Thyroid gland (tissue), 4 donors: ENCODE results near the gene ARMH2. TPM values are rescaled to one million over a fixed set of nuclear protein-coding genes. Genes with fewer than 3 reads are reported as not detected.

Source experiments
- DNase-seq, 2 donors: peaks; one replicate each; pipeline ENCODE4 v3.0.0-alpha.2; 2019
- H3K27ac ChIP-seq, 3 donors: fragments of 200-600 bp; sonication (generic); 1 replicate in 2 of 3; 2 replicates in 1 of 3; pipeline ENCODE4 v1.5.1; 2016 to 2019; ENCODE audit warnings: mild to moderate bottlenecking in 1 of 3, moderate library complexity in 1 of 3
- H3K27me3 ChIP-seq: fragments of 200-600 bp; sonication (generic); one replicate; pipeline ENCODE4 v1.5.1; 2019
- H3K36me3 ChIP-seq, 2 donors: fragments of 200-600 bp; sonication (generic); one replicate each; pipeline ENCODE4 v1.5.1; 2016 to 2019
- H3K4me1 ChIP-seq, 2 donors: fragments of 200-600 bp; sonication (generic); one replicate each; pipeline ENCODE4 v1.5.1; 2017 to 2019
- H3K4me3 ChIP-seq, 3 donors: fragments of 200-600 bp; sonication (generic); replicated peaks in 1 of 3; 1 replicate in 2 of 3; 2 replicates in 1 of 3; pipeline ENCODE4 v1.5.1; 2016; ENCODE audit warnings: mild to moderate bottlenecking in 1 of 3
- H3K9me3 ChIP-seq: fragments of 200-600 bp; sonication (generic); one replicate; pipeline ENCODE4 v1.5.1; 2017
- POLR2A ChIP-seq, 2 donors: fragments of 450-650 bp; IDR thresholded peaks; one replicate each; pipeline ENCODE4 v1.6.1; 2017; ENCODE audit warnings: antibody characterized with exemption in 2 of 2, mild to moderate bottlenecking in 2 of 2, moderate library complexity in 1 of 2
- WGBS, 2 donors: methylation state at CpG; one replicate each; pipeline ENCODE4 v1.1.5; 2017; 5-methylcytosine and 5-hydroxymethylcytosine counted together
- intact Hi-C: fragments of 100-400 bp; cut with DNase I; formaldehyde crosslinking; loops from one replicate; pipeline ENCODE4 v1.15.1; 2023
- total RNA-seq, 4 donors: library from RNA; depleted of rRNA; stranded (reverse); fragments of >200 nt; gene quantifications; one replicate each; pipeline ENCODE4 v1.2.3, GENCODE V29; 2016
- TF ChIP-seq, protein P1 (sequence below), 6 experiments: fragments of 200-600 bp in 3 of 6; fragments of 450-650 bp in 3 of 6; sonication (generic) in 3 of 6; IDR thresholded peaks; one replicate each; pipeline ENCODE4 v1.5.1; 2016 to 2019; ENCODE audit warnings: antibody characterized with exemption in 6 of 6, mild to moderate bottlenecking in 2 of 6, inconsistent platforms in 1 of 6, moderate library complexity in 1 of 6

Gene ARMH2
- total RNA-seq, 4 donors from 2014 or later, result not detected

DNA sequence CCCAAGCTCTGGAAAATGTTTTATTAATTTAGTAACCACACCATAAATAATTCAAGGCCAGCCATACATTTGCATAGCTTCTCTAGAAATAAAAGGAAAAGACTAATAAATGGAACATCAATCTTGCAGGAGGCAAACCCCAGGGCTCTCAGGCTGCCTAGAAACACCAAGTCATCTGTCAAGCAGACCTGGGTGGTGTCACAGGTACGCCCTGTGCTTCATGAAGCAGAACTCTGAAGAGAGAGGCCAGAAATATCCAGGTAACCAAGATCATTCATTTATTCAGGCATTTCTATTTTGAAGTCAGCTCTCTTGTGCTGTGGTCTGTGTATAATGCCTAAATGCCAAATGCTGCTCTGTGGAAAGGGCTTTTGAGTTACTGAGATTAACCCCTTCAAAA is 45.3 kb upstream of the ARMH2 start:
- no peaks in the 10 kb centered on the region for H3K9me3 ChIP-seq
- no peaks in the 10 kb centered on the region for H3K27me3 ChIP-seq
- H3K4me3 ChIP-seq, result no peak overlapping the region
- H3K4me1 ChIP-seq, result peaks cover 36 to 57% of the 10 kb centered on the region in 2 donors
- DNase-seq, result peak; percentile 64 to 65
- WGBS, 2 donors, result 24 to 54% methylated on average over 1 of the region's 1 CpG
- no peaks in the 10 kb centered on the region for H3K36me3 ChIP-seq
- intact Hi-C loops, result no loop called here
- TF ChIP-seq, protein P1, sequence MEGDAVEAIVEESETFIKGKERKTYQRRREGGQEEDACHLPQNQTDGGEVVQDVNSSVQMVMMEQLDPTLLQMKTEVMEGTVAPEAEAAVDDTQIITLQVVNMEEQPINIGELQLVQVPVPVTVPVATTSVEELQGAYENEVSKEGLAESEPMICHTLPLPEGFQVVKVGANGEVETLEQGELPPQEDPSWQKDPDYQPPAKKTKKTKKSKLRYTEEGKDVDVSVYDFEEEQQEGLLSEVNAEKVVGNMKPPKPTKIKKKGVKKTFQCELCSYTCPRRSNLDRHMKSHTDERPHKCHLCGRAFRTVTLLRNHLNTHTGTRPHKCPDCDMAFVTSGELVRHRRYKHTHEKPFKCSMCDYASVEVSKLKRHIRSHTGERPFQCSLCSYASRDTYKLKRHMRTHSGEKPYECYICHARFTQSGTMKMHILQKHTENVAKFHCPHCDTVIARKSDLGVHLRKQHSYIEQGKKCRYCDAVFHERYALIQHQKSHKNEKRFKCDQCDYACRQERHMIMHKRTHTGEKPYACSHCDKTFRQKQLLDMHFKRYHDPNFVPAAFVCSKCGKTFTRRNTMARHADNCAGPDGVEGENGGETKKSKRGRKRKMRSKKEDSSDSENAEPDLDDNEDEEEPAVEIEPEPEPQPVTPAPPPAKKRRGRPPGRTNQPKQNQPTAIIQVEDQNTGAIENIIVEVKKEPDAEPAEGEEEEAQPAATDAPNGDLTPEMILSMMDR (IDR thresholded peaks at IDR 0.05), result no peak
- TF ChIP-seq POLR2A (IDR thresholded peaks at IDR 0.05), result no peak
- H3K27ac ChIP-seq, result peak overlapping the region; percentile 21 to 80 (median 74)

DNA sequence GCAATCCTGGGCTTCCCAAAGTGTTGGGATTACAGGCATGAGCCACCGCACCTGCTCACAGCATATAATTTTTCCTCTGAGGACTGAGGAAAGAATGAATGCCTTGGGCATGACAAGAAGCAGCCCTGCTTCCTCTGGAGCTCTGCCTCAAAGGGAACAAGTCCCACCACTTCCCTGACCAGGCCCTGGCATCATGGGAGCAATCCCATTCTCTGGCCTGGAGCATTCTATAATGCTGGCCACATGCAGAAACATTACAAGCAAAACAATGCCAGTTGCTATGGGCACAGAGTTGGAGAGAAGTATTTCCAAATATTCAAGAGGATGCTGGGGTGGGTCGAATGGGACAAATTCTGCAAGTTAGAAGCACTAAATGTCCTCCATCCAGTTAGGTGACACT is 41.5 kb upstream of the ARMH2 start:
- no peaks in the 10 kb centered on the region for H3K9me3 ChIP-seq
- 77 to 80% methylated on average over 2 of the region's 2 CpGs for WGBS, 2 donors
- H3K4me3 ChIP-seq, result no peak overlapping the region
- H3K4me1 ChIP-seq, result peaks cover 44 to 60% of the 10 kb centered on the region in 2 donors
- H3K36me3 ChIP-seq, result no peaks in the 10 kb centered on the region
- intact Hi-C loops, result no loop called here
- no peak for DNase-seq
- peak overlapping the region; percentile 3 to 80 (median 51) for H3K27ac ChIP-seq
- TF ChIP-seq, protein P1 (IDR thresholded peaks at IDR 0.05), result no peak
- no peak for TF ChIP-seq POLR2A (IDR thresholded peaks at IDR 0.05)
- H3K27me3 ChIP-seq, result no peaks in the 10 kb centered on the region

DNA sequence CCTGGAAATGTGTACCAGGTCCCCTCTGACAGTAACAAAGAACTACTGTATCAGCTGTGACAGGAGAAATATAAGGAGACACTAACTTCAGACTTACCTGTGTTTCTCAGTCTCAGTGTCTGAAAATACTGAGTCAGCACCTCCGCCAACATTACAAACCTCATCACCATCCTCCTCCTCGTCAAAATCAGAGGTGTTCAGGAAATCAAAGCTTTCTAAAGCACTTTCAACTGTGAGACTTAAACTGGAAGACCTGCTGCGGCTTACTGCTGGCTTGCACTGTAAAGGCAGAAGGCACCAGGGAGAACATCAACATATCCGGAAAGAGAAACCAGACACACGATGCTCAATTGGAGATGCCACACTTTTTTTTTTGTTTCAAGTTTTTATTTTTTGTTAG is 40.3 kb upstream of the ARMH2 start:
- H3K36me3 ChIP-seq, result no peaks in the 10 kb centered on the region
- H3K4me3 ChIP-seq, result no peak overlapping the region
- WGBS, 2 donors, result 90 to 91% methylated on average over 5 of the region's 5 CpGs
- H3K9me3 ChIP-seq, result no peaks in the 10 kb centered on the region
- no peak for TF ChIP-seq POLR2A (IDR thresholded peaks at IDR 0.05)
- TF ChIP-seq, protein P1 (IDR thresholded peaks at IDR 0.05), result no peak
- H3K27me3 ChIP-seq, result no peaks in the 10 kb centered on the region
- intact Hi-C loops, result no loop called here
- DNase-seq, result no peak
- peaks cover 45 to 60% of the 10 kb centered on the region in 2 donors for H3K4me1 ChIP-seq
- H3K27ac ChIP-seq, result peak overlapping the region in 1 of 3 donors; percentile 14

DNA sequence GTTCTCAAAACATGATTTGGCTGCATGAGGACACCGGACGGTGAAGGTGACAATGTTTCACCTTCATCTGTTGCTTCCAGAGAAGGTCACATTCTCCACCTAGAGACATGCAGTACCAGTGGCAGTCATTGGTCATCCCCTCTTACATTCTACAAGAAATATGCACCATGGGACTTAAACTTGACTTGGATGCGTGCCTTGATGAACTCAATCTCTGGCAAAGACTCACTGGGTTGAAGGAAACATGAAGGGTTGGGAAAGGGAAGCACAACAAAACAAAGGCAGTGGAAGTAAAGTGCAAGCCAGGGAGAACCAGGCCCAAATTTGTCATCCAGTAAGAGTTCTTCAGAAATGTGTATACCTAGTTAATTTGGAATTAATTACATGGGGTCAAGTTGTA is 39.4 kb upstream of the ARMH2 start:
- no peak for DNase-seq
- Histone ChIP-seq H3K4me1 (peaks cover 43 to 60% of the 10 kb centered on the region in 2 donors), H3K36me3 (no peaks in the 10 kb centered on the region), H3K27me3 (no peaks in the 10 kb centered on the region), H3K9me3 (no peaks in the 10 kb centered on the region), H3K4me3 (no peak overlapping the region), H3K27ac (peak overlapping the region in 1 of 3 donors; percentile 86)
- intact Hi-C loops, result no loop called here
- TF ChIP-seq, protein P1 (IDR thresholded peaks at IDR 0.05), result no peak
- no peak for TF ChIP-seq POLR2A (IDR thresholded peaks at IDR 0.05)
- 90 to 91% methylated on average over 3 of the region's 3 CpGs for WGBS, 2 donors

DNA sequence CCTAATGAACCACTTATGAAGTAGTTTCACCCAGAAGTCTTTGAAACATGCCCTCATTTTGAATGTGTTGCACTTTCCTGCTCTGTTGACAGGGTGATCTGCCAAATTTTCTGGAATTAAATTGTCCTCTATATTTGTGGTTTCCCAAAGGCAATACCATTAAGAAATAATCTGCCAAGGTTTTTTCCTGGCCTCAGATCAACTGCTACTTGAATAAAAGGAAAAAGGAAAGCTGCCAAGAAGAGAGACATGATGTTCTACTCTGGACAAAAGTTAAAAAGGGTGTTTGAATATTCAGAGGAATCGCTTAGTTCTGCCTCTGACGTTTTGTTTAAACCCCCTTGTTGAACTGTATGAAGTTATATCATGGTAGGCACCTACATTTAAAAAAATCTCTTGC is 37.4 kb upstream of the ARMH2 start:
- intact Hi-C loops, result no loop called here
- peak overlapping the region; percentile 75 to 86 (median 77) for H3K27ac ChIP-seq
- no peak for DNase-seq
- H3K4me3 ChIP-seq, result no peak overlapping the region
- 20 to 24% methylated on average over 2 of the region's 2 CpGs for WGBS, 2 donors
- H3K9me3 ChIP-seq, result no peaks in the 10 kb centered on the region
- H3K36me3 ChIP-seq, result no peaks in the 10 kb centered on the region
- TF ChIP-seq POLR2A (IDR thresholded peaks at IDR 0.05), result no peak
- TF ChIP-seq, protein P1 (IDR thresholded peaks at IDR 0.05), result no peak
- no peaks in the 10 kb centered on the region for H3K27me3 ChIP-seq
- H3K4me1 ChIP-seq, result peaks cover 52 to 73% of the 10 kb centered on the region in 2 donors
